ENCODE data around the gene EPHB2.
"Not testable (repeated sequence)": the region's sequence is repeated elsewhere in the genome, so short reads cannot be mapped to it uniquely, and the experiment has no call there.

EPHB2 gene

GRCh38 chr1:22838965-22839364 lies 128.3 kb downstream of the EPHB2 start:
- no peak for DNase-seq (ENCODE audit: low read depth)

- no peak for DNase-seq (ENCODE audit: low read depth)
Observed at GRCh38 chr1:22839806-22840205, 129.2 kb downstream of the EPHB2 start.

- DNase-seq (ENCODE audit: low read depth), result no peak
Observed at GRCh38 chr1:22841142-22841541, 130.5 kb downstream of the EPHB2 start.

- no peak for DNase-seq (ENCODE audit: low read depth)
Observed at GRCh38 chr1:22841860-22842281, 131.2 kb downstream of the EPHB2 start.

GRCh38 chr1:22843441-22844183 lies 133.0 kb downstream of the EPHB2 start:
- DNase-seq (ENCODE audit: low read depth), result not testable (repeated sequence)

GRCh38 chr1:22844621-22845020 lies 134.0 kb downstream of the EPHB2 start:
- no peak for DNase-seq (ENCODE audit: low read depth)

- no peak for DNase-seq (ENCODE audit: low read depth)
Observed at GRCh38 chr1:22845398-22845935, 134.8 kb downstream of the EPHB2 start.

- DNase-seq (ENCODE audit: low read depth), result no peak
Observed at GRCh38 chr1:22846458-22846857, 135.8 kb downstream of the EPHB2 start.

- no peak for DNase-seq (ENCODE audit: low read depth)
Observed at GRCh38 chr1:22847249-22847648, 136.6 kb downstream of the EPHB2 start.

- DNase-seq (ENCODE audit: low read depth), result no peak
Observed at GRCh38 chr1:22847709-22848108, 137.1 kb downstream of the EPHB2 start.

GRCh38 chr1:22848405-22848804 lies 137.8 kb downstream of the EPHB2 start:
- DNase-seq (ENCODE audit: low read depth), result no peak

- no peak for DNase-seq (ENCODE audit: low read depth)
Observed at GRCh38 chr1:22849770-22850169, 139.1 kb downstream of the EPHB2 start.

GRCh38 chr1:22850281-22850680 lies 139.6 kb downstream of the EPHB2 start:
- no peak for DNase-seq (ENCODE audit: low read depth)

- DNase-seq (ENCODE audit: low read depth), result no peak
Observed at GRCh38 chr1:22850681-22851080, 140.0 kb downstream of the EPHB2 start.

- no peak for DNase-seq (ENCODE audit: low read depth)
Observed at GRCh38 chr1:22851517-22851916, 140.9 kb downstream of the EPHB2 start.

- DNase-seq (ENCODE audit: low read depth), result no peak
Observed at GRCh38 chr1:22852144-22852655, 141.6 kb downstream of the EPHB2 start.

- DNase-seq (ENCODE audit: low read depth), result no peak
Observed at GRCh38 chr1:22853651-22854185, 143.1 kb downstream of the EPHB2 start.

- DNase-seq (ENCODE audit: low read depth), result no peak
Observed at GRCh38 chr1:22854688-22855565, 144.3 kb downstream of the EPHB2 start.

GRCh38 chr1:22855668-22856606 lies 145.3 kb downstream of the EPHB2 start:
- no peak for DNase-seq (ENCODE audit: low read depth)

GRCh38 chr1:22857661-22858060 lies 147.0 kb downstream of the EPHB2 start:
- no peak for DNase-seq (ENCODE audit: low read depth)

- no peak for DNase-seq (ENCODE audit: low read depth)
Observed at GRCh38 chr1:22860414-22860800, 149.8 kb downstream of the EPHB2 start.

Data from GM04504 (cell line).